Measurements from ENCODE around the gene RBM18.

RBM18 gene

DNA sequence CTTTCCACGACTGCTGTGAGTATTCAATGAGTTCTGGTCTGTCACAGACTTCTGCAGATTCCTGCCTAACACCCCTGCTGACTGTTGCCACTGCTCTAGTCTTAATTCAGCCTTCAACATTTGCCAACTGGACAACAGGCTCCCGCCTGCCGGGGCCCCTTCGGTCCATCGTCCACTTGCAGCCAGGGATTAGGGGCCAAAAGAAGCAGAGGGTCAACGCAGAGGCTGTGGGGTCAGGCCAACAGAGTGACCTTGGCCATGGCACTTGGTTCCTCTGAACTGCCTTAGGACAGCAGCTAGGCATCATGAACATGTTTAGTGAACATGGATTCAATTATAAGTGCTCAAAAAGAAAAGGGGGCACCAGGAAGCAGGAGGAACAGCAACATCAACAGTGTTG lies 76.3 kb downstream of the RBM18 start:
- DNase-seq, result no peak
- Histone ChIP-seq H3K4me3 (ENCODE audit: low read depth, low read length) (no peak overlapping the region), H3K9me3 (no peaks in the 10 kb centered on the region), H3K27me3 (no peaks in the 10 kb centered on the region), H3K4me1 (no peaks in the 10 kb centered on the region), H3K36me3 (no peaks in the 10 kb centered on the region)
- TF ChIP-seq, protein P1, sequence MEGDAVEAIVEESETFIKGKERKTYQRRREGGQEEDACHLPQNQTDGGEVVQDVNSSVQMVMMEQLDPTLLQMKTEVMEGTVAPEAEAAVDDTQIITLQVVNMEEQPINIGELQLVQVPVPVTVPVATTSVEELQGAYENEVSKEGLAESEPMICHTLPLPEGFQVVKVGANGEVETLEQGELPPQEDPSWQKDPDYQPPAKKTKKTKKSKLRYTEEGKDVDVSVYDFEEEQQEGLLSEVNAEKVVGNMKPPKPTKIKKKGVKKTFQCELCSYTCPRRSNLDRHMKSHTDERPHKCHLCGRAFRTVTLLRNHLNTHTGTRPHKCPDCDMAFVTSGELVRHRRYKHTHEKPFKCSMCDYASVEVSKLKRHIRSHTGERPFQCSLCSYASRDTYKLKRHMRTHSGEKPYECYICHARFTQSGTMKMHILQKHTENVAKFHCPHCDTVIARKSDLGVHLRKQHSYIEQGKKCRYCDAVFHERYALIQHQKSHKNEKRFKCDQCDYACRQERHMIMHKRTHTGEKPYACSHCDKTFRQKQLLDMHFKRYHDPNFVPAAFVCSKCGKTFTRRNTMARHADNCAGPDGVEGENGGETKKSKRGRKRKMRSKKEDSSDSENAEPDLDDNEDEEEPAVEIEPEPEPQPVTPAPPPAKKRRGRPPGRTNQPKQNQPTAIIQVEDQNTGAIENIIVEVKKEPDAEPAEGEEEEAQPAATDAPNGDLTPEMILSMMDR (IDR thresholded peaks at IDR 0.05; ENCODE audit: low read depth, low read length), result no peak
